Eye (tissue), 1 donor: ENCODE data around the gene COL9A3.

Experiments
- DNase-seq: peaks from one replicate; pipeline ENCODE4 v3.0.0-alpha.2; 2015

The COL9A3 gene

GRCh38 chr20:62860391-62860923 is 43.6 kb downstream of the COL9A3 start:
- DNase-seq, result peak; percentile 57

GRCh38 chr20:62860924-62861691 is 44.3 kb downstream of the COL9A3 start:
- DNase-seq, result peak; percentile 60

GRCh38 chr20:62861726-62862336 is 45.0 kb downstream of the COL9A3 start, which contains the start of gene TCFL5:
TCFL5 (minus strand) TSS chr20:62861822; CDS start chr20:62861670, 152 bp downstream.
- DNase-seq, result peak; percentile 94

- DNase-seq, result no peak
Observed at GRCh38 chr20:62864207-62864606, 47.4 kb downstream of the COL9A3 start.

- DNase-seq, result no peak
Observed at GRCh38 chr20:62872184-62872847, 55.5 kb downstream of the COL9A3 start.

GRCh38 chr20:62872862-62873261 is 56.0 kb downstream of the COL9A3 start:
- no peak for DNase-seq

GRCh38 chr20:62873280-62873679 is 56.4 kb downstream of the COL9A3 start:
- DNase-seq, result no peak

- DNase-seq, result peak; percentile 64
Observed at GRCh38 chr20:62873681-62874031, 56.8 kb downstream of the COL9A3 start.

GRCh38 chr20:62874964-62875344 is 58.1 kb downstream of the COL9A3 start:
- no peak for DNase-seq

GRCh38 chr20:62875419-62876361 is 58.8 kb downstream of the COL9A3 start:
- peak; percentile 91 for DNase-seq

- DNase-seq, result no peak
Observed at GRCh38 chr20:62876501-62876901, 59.7 kb downstream of the COL9A3 start.

- no peak for DNase-seq
Observed at GRCh38 chr20:62876902-62877816, 60.3 kb downstream of the COL9A3 start.

GRCh38 chr20:62878244-62879038 is 61.6 kb downstream of the COL9A3 start:
- no peak for DNase-seq

GRCh38 chr20:62879275-62880146 is 62.7 kb downstream of the COL9A3 start:
- DNase-seq, result peak; percentile 19

- DNase-seq, result no peak
Observed at GRCh38 chr20:62880147-62880934, 63.5 kb downstream of the COL9A3 start.

GRCh38 chr20:62880935-62881661 is 64.2 kb downstream of the COL9A3 start:
- DNase-seq, result no peak

- DNase-seq, result no peak
Observed at GRCh38 chr20:62881662-62882395, 65.0 kb downstream of the COL9A3 start.
